ENCODE data around the gene CEP295NL.
A peak's percentile ranks its signal among the peaks of the same experiment; 100 is the strongest.

Gene CEP295NL

GRCh38 chr17:78865682-78866390 is 37.2 kb downstream of the CEP295NL start:
- Mint-ChIP-seq H3K4me3 (no peak overlapping the region), H3K36me3 (ENCODE audit: low read depth) (no peaks in the 10 kb centered on the region), H3K9me3 (no peaks in the 10 kb centered on the region), H3K4me1 (ENCODE audit: low read depth) (no peaks in the 10 kb centered on the region), H3K27me3 (ENCODE audit: low read depth) (peaks cover 7% of the 10 kb centered on the region), H3K27ac (no peak overlapping the region)
- peak; percentile 59 for DNase-seq (ENCODE audit: low spot score)

GRCh38 chr17:78864117-78864516 is 38.9 kb downstream of the CEP295NL start:
- H3K36me3 Mint-ChIP-seq (ENCODE audit: low read depth), result no peaks in the 10 kb centered on the region
- DNase-seq (ENCODE audit: low spot score), result no peak
- no peaks in the 10 kb centered on the region for H3K9me3 Mint-ChIP-seq
- peaks cover 7% of the 10 kb centered on the region for H3K27me3 Mint-ChIP-seq (ENCODE audit: low read depth)
- no peak overlapping the region for H3K27ac Mint-ChIP-seq
- no peak overlapping the region for H3K4me3 Mint-ChIP-seq
- H3K4me1 Mint-ChIP-seq (ENCODE audit: low read depth), result no peaks in the 10 kb centered on the region

- no peak for DNase-seq (ENCODE audit: low spot score)
- H3K9me3 Mint-ChIP-seq, result no peaks in the 10 kb centered on the region
- H3K36me3 Mint-ChIP-seq (ENCODE audit: low read depth), result no peaks in the 10 kb centered on the region
- no peaks in the 10 kb centered on the region for H3K4me1 Mint-ChIP-seq (ENCODE audit: low read depth)
- peaks cover 2% of the 10 kb centered on the region for H3K27me3 Mint-ChIP-seq (ENCODE audit: low read depth)
- no peak overlapping the region for H3K4me3 Mint-ChIP-seq
- no peak overlapping the region for H3K27ac Mint-ChIP-seq
These were observed 40.7 kb downstream of the CEP295NL start for GRCh38 chr17:78862073-78863023.

DNA sequence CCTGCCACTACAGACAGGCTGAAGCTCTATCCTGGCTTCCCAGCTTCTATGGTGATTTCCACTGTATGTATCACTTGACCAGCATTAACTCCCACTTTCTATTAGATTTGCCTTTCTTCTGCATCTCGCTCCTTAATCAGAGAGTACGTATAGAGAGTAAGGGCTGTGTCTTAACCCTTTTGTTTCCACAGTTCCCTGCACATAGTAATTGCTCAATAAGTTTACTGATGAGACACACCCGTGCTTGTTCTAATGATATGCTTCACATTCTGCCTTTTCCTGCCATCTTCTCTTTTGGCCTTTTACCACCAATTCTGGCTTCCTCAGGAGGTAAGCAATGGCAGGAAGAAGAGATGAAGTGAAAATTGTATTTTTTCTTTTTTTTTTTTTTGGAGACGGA is 41.8 kb downstream of the CEP295NL start:
- no peak overlapping the region for H3K27ac Mint-ChIP-seq
- no peaks in the 10 kb centered on the region for H3K9me3 Mint-ChIP-seq

DNA sequence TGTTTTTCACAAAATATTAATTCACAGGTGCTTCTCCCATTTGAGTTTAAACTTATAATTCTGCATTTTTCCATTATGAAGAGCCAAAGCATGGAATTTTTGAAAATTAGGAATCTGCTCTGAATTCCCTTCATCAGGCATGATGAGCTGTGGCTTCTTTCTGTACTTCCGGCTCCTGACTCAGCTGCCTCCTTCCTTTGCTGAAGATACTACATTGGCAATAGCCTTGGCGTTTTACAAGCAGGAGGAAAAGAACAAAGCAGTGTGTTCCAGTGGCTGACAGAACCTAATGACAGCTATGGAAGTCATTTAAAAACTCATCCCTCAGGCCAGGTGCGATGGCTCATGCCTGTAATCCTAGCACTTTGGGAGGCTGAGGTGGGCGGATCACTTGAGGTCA is 44.0 kb downstream of the CEP295NL start:
- Mint-ChIP-seq H3K4me1 (ENCODE audit: low read depth) (no peaks in the 10 kb centered on the region), H3K27me3 (ENCODE audit: low read depth) (peaks cover 2% of the 10 kb centered on the region), H3K36me3 (ENCODE audit: low read depth) (no peaks in the 10 kb centered on the region), H3K9me3 (no peaks in the 10 kb centered on the region), H3K27ac (no peak overlapping the region), H3K4me3 (no peak overlapping the region)
- DNase-seq (ENCODE audit: low spot score), result no peak

More for the DNA sequence above, 41.8 kb downstream of the CEP295NL start:
- DNase-seq (ENCODE audit: low spot score), result no peak
- no peaks in the 10 kb centered on the region for H3K36me3 Mint-ChIP-seq (ENCODE audit: low read depth)
- H3K4me1 Mint-ChIP-seq (ENCODE audit: low read depth), result no peaks in the 10 kb centered on the region
- no peak overlapping the region for H3K4me3 Mint-ChIP-seq
- H3K27me3 Mint-ChIP-seq (ENCODE audit: low read depth), result peaks cover 2% of the 10 kb centered on the region

GRCh38 chr17:78857266-78857665 is 45.7 kb downstream of the CEP295NL start:
- Mint-ChIP-seq H3K27me3 (ENCODE audit: low read depth) (no peaks in the 10 kb centered on the region), H3K36me3 (ENCODE audit: low read depth) (no peaks in the 10 kb centered on the region)

DNA sequence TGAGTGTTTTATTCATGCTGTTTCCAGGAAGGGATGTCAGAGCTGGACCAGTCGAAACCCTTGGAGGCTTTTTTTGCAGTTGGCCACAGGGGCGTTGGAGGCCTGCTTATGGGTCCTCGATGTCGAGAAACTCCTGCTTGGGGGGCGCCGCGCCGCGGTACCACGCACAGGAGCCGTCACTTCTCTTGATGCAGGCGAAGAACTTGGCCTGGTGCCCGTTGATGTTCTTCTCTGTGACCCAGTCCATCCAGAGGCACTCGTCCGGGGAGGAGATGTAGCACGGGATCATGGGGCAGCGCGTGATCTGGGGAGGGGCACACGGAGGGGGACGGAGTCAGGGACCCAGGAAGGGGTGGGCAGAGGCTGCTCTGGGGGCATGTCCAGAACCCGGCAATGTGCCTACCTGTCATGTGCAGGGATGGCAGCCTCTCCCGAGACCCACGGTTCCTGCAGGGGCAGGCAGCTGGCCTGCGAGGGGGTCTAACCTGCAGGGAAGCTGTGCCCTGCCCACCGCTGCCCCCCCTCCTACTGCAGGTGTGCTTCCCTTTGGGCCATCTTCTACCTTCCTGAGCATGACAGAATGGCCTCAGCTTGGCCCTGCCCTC is 47.3 kb downstream of the CEP295NL start:
- Mint-ChIP-seq H3K4me1 (ENCODE audit: low read depth) (no peaks in the 10 kb centered on the region), H3K27me3 (ENCODE audit: low read depth) (no peaks in the 10 kb centered on the region), H3K27ac (no peak overlapping the region), H3K4me3 (no peak overlapping the region), H3K9me3 (no peaks in the 10 kb centered on the region), H3K36me3 (ENCODE audit: low read depth) (no peaks in the 10 kb centered on the region)
- DNase-seq (ENCODE audit: low spot score), result no peak

More at GRCh38 chr17:78857266-78857665, 45.7 kb downstream of the CEP295NL start:
- DNase-seq (ENCODE audit: low spot score), result no peak
- H3K4me1 Mint-ChIP-seq (ENCODE audit: low read depth), result no peaks in the 10 kb centered on the region
- H3K9me3 Mint-ChIP-seq, result no peaks in the 10 kb centered on the region
- H3K27ac Mint-ChIP-seq, result no peak overlapping the region
- no peak overlapping the region for H3K4me3 Mint-ChIP-seq

- H3K27me3 Mint-ChIP-seq (ENCODE audit: low read depth), result no peaks in the 10 kb centered on the region
- no peaks in the 10 kb centered on the region for H3K36me3 Mint-ChIP-seq (ENCODE audit: low read depth)
- H3K4me1 Mint-ChIP-seq (ENCODE audit: low read depth), result no peaks in the 10 kb centered on the region
- no peak overlapping the region for H3K27ac Mint-ChIP-seq
- DNase-seq (ENCODE audit: low spot score), result no peak
- no peak overlapping the region for H3K4me3 Mint-ChIP-seq
- no peaks in the 10 kb centered on the region for H3K9me3 Mint-ChIP-seq
These were observed 48.5 kb downstream of the CEP295NL start for GRCh38 chr17:78854508-78854907.

GRCh38 chr17:78853926-78854394 is 49.0 kb downstream of the CEP295NL start:
- Mint-ChIP-seq H3K9me3 (no peaks in the 10 kb centered on the region), H3K27me3 (ENCODE audit: low read depth) (no peaks in the 10 kb centered on the region), H3K4me1 (ENCODE audit: low read depth) (no peaks in the 10 kb centered on the region), H3K27ac (no peak overlapping the region), H3K4me3 (no peak overlapping the region), H3K36me3 (ENCODE audit: low read depth) (no peaks in the 10 kb centered on the region)
- DNase-seq (ENCODE audit: low spot score), result no peak

DNA sequence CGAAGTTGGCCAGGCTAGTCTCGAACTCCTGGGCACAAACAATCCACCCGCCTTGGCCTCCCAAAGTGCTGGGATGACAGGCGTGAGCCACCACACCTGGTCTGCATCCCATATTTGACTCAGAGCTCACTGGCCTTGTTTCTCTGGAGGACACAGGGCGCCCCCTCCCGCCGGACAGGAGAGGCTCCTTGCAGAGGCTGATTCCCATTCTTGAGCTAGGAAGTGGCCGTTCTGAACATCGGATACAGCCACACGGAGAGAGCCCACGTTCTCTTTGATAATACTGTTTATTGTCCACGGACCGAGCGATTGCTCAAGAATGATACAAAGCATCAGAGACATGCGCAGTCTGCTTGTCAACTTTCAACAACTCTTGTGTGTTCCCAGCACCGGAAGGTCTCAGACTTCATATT is 50.3 kb downstream of the CEP295NL start:
- no peaks in the 10 kb centered on the region for H3K27me3 Mint-ChIP-seq (ENCODE audit: low read depth)
- H3K36me3 Mint-ChIP-seq (ENCODE audit: low read depth), result no peaks in the 10 kb centered on the region
- DNase-seq (ENCODE audit: low spot score), result no peak
- H3K9me3 Mint-ChIP-seq, result no peaks in the 10 kb centered on the region
- no peak overlapping the region for H3K4me3 Mint-ChIP-seq
- no peak overlapping the region for H3K27ac Mint-ChIP-seq
- H3K4me1 Mint-ChIP-seq (ENCODE audit: low read depth), result no peaks in the 10 kb centered on the region

- no peak overlapping the region for H3K27ac Mint-ChIP-seq
- H3K4me1 Mint-ChIP-seq (ENCODE audit: low read depth), result no peaks in the 10 kb centered on the region
- no peak for DNase-seq (ENCODE audit: low spot score)
- no peak overlapping the region for H3K4me3 Mint-ChIP-seq
- H3K36me3 Mint-ChIP-seq (ENCODE audit: low read depth), result no peaks in the 10 kb centered on the region
- no peaks in the 10 kb centered on the region for H3K9me3 Mint-ChIP-seq
- H3K27me3 Mint-ChIP-seq (ENCODE audit: low read depth), result no peaks in the 10 kb centered on the region
These were observed 54.0 kb downstream of the CEP295NL start for GRCh38 chr17:78849026-78849425.

GRCh38 chr17:78847052-78847451 is 55.9 kb downstream of the CEP295NL start:
- Mint-ChIP-seq H3K9me3 (no peaks in the 10 kb centered on the region), H3K36me3 (ENCODE audit: low read depth) (no peaks in the 10 kb centered on the region), H3K27me3 (ENCODE audit: low read depth) (no peaks in the 10 kb centered on the region), H3K27ac (no peak overlapping the region), H3K4me3 (no peak overlapping the region), H3K4me1 (ENCODE audit: low read depth) (peaks cover 10% of the 10 kb centered on the region)
- DNase-seq (ENCODE audit: low spot score), result no peak

GRCh38 chr17:78844301-78845005 is 58.5 kb downstream of the CEP295NL start:
- H3K36me3 Mint-ChIP-seq (ENCODE audit: low read depth), result peaks cover 3% of the 10 kb centered on the region
- no peaks in the 10 kb centered on the region for H3K27me3 Mint-ChIP-seq (ENCODE audit: low read depth)
- H3K27ac Mint-ChIP-seq, result peak overlapping the region; percentile 65
- peaks cover 17% of the 10 kb centered on the region for H3K4me1 Mint-ChIP-seq (ENCODE audit: low read depth)
- no peaks in the 10 kb centered on the region for H3K9me3 Mint-ChIP-seq
- DNase-seq (ENCODE audit: low spot score), result no peak
- H3K4me3 Mint-ChIP-seq, result no peak overlapping the region
